ENCODE results near the gene ESRRA. TPM values are rescaled to one million over a fixed set of nuclear protein-coding genes. Genes with fewer than 3 reads are reported as not detected.

Gene ESRRA
- total and polyA plus RNA-seq, 9 of the 15 experiments (the other 6 are each of a cell fraction or from before 2014, with no cell fraction given): 0.27 to 89.7 (median 23.7) TPM

- TF ChIP-seq ZNF224 (CRISPR knock-in tag; IDR thresholded peaks at IDR 0.05) (no peak), ESRRA (IDR thresholded peaks at IDR 0.05; ENCODE audit: borderline replicate concordance, low read depth) (no peak), ATF1 (CRISPR knock-in tag; IDR thresholded peaks at IDR 0.05) (no peak), ATF1 (tag; IDR thresholded peaks at IDR 0.05) (peak; percentile 81), KAT8 (IDR thresholded peaks at IDR 0.05; ENCODE audit: low read depth) (no peak), PHF20 (IDR thresholded peaks at IDR 0.05; ENCODE audit: partially characterized antibody) (no peak), FOXK2 (conservative IDR thresholded peaks at IDR 0.05 in 1 of 2, IDR thresholded peaks at IDR 0.05 in 1 of 2; ENCODE audit: low read depth in 2 of 2) (no peak), RAD21 (CRISPR knock-in tag; conservative IDR thresholded peaks at IDR 0.05 in 1 of 2, IDR thresholded peaks at IDR 0.05 in 1 of 2) (peak; percentile 74 to 83), SMARCA5 (IDR thresholded peaks at IDR 0.05) (no peak), DEAF1 (CRISPR knock-in tag; IDR thresholded peaks at IDR 0.05) (peak; percentile 79), ZNF175 (CRISPR knock-in tag; IDR thresholded peaks at IDR 0.05; ENCODE audit: low read depth) (no peak), ZFP30 (CRISPR knock-in tag; IDR thresholded peaks at IDR 0.05; ENCODE audit: borderline replicate concordance) (no peak), EZH2 (IDR thresholded peaks at IDR 0.05; ENCODE audit: borderline replicate concordance, low read depth, low read length) (no peak), EP300 (IDR thresholded peaks at IDR 0.05; ENCODE audit: low read length) (0 out of 2 replicates have a peak, but pooled peaks have one; percentile 21), BCOR (IDR thresholded peaks at IDR 0.05) (0 out of 2 replicates have a peak, but pooled peaks have one; percentile 12), PPARD (CRISPR knock-in tag; IDR thresholded peaks at IDR 0.05) (no peak), NEUROD1 (IDR thresholded peaks at IDR 0.05; ENCODE audit: borderline replicate concordance, low read depth, low read length, partially characterized antibody) (peak; percentile 47), ASH1L (IDR thresholded peaks at IDR 0.05; ENCODE audit: borderline replicate concordance, low read depth, partially characterized antibody) (no peak), ZNF436 (CRISPR knock-in tag; IDR thresholded peaks at IDR 0.05) (no peak), MTA1 (IDR thresholded peaks at IDR 0.05; ENCODE audit: borderline replicate concordance) (0 out of 2 replicates have a peak, but pooled peaks have one; percentile 54), RBM39 (optimal IDR thresholded peaks at IDR 0.05; ENCODE audit: low read depth, low read length) (no peak), ARHGAP35 (IDR thresholded peaks at IDR 0.05; ENCODE audit: partially characterized antibody) (no peak), JUND (IDR thresholded peaks at IDR 0.05; ENCODE audit: borderline replicate concordance, low read depth, low read length) (peak; percentile 55), JUND (tag; IDR thresholded peaks at IDR 0.05; ENCODE audit: borderline replicate concordance, low read depth, low read length) (peak; percentile 16; the same call in 1 of the 3 replicates), PCBP1 (IDR thresholded peaks at IDR 0.05; ENCODE audit: low read depth, low read length, poor library complexity, severe bottlenecking) (no peak), WHSC1 (IDR thresholded peaks at IDR 0.05; ENCODE audit: low read length) (peak; percentile 25)
These were observed 51.4 kb downstream of the ESRRA start (continued) for GRCh38 chr11:64356498-64357411.
